IPS-NIHi11 (cell line): ENCODE results near the gene CAV1.

Experiments used
- DNase-seq: peaks from one replicate; pipeline ENCODE4 v3.0.0; 2012; ENCODE audit warnings: mixed read lengths, low spot score

Gene CAV1

DNA sequence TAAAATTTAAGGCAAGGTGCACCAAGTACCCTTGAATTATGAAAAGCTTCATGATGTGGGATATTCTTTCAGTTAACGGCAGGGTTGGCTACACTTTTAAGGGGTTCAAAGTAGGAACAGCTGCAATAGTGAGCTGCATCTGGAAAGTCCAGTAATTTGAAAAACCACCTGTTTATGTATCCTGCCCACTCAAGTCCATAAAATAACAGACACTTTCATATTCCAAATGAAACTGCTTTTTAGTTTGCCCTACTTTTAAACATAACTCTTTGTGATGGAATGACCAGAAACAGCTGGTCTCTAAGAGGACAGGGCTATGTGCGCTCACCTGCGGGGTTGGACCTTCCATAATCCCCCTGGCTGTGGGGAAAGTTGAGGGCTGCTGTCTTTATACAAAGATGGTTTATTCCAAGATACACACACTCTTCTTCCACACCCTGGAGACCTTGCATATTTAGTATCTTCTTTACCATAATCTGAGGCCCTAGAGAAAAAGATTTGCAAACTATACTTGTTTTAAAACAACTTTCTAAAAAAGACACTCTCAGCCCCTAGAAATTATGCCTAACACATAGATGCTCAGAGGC is 7.4 kb downstream of the CAV1 start:
- DNase-seq, result no peak

DNA sequence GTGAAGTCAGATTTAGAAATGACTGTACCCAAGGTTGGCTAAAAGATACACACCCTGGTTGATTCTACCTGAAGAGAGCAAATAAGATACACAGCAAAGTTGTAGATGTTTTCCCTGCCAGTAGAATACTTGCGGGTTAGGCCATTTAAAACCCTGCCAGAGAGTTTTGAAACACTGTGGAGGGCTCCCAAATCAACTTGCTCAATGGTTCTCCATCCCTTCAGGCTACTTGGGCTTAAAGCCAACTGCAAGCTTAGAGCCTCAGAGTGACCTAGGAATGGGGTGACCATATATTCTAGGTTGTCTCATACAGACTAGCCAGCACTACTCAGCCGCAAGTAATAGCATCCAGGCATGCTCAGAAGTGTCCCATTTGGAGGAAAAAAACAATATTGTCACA is 10.0 kb downstream of the CAV1 start:
- DNase-seq, result no peak

DNA sequence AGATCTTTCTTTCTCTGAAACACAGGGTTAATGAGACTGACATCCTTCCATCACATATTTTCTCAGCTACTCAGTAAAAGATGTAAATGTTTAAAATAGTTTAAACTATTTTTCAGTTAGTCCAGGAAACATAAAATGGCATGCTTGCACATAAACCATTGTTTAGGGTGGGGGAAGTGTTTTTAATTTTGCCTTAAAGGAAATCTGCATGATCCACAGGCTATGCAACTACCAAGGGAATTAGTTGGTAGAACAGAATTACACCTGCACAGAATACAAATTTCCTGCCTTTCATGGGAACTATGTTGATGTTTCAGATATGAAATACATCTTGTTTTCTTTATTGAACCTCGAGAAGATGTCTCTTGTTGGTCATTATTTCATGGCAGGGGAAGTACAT is 10.6 kb downstream of the CAV1 start:
- DNase-seq, result no peak

DNA sequence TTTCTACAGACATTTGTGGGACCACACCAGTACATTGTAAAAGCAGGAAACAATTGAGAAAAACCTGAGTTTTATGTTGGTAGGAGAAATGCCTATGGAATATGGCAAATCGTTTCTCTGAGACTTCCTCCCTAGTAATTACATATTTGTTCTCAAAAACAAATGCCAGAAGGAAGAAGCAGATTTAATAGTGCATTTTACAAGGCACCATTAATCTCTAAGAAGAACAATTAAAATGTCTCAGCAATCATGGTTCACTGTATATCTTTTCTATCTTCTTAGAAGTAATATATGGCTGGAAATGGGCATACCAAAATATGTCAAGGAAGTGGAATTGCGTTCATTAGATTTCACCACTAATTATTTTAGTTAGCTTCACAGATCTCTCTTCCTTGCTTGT is 13.3 kb downstream of the CAV1 start:
- no peak for DNase-seq

DNA sequence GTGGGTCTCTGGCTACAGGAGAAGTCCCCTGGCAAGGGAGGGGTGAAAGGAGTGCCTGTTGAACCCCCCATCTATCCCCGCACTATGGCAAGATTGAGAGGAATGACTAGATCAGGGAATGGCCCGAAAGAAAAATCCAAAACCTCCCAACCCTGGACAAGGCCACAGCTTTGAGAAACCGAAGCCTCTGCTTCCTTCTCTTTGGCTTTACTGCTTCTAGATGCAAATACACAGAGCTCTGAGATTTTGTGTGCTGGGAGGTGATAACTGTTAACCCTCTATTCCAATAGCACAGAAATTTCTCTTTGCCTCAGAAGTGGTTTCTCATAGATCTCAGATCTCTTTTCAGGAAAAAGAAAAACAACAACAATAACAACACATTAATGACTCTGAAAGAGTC is 15.0 kb downstream of the CAV1 start:
- DNase-seq, result no peak

DNA sequence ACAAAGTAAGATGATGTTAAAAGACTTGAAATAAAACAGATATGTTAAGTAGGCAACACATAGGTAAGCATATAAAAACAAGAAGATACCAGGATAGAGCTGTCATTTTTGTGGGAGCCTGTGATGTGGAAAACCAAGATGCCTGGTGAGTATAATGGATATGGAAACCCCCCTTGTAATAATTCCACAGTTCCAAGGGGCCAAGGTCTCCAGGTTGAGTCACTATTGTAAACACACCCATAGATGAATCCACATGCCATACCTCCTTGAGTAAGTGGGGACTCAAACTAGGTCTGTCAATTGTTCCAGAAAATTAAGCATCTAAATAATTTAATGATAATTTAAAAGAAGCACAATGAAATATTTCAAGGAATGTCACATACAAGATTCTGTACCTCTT is 15.9 kb downstream of the CAV1 start:
- no peak for DNase-seq

DNA sequence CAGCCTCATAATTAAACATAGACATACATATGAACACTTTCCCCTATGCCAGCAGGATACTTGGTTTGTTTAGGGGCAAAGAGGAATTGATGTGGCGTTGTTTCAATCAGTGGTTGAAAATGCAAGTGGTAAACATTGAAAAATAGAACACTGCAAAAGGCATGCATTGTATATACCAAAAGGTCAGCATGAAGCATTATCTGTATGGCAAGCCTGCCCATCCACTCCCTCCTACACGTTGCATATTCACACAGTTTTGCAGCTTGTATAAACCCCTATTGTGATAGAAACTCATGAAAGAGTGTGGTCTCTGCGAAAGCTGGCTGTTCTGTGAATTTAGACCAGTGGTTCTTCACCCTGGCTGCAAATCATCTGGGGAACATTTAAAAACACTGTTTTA is 17.1 kb downstream of the CAV1 start:
- DNase-seq, result no peak

DNA sequence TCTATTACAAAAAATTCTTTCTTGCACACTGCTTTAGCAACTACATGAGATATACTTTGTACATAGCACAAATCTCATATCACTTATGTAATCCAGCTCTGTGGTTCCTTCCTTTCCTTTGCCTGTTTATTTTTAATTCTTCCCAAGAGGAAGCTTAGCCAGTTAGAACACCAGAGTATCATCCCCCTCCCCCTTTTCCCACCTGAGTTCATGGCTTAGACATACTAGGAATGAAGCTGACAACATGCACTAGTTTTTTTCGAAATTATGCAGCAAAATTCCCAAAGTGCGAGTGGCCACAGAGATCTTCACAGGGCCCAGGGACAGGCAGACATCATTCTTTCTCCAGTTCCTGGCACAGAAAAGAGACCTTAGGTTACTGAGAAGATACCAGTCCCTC is 17.8 kb downstream of the CAV1 start:
- no peak for DNase-seq

DNA sequence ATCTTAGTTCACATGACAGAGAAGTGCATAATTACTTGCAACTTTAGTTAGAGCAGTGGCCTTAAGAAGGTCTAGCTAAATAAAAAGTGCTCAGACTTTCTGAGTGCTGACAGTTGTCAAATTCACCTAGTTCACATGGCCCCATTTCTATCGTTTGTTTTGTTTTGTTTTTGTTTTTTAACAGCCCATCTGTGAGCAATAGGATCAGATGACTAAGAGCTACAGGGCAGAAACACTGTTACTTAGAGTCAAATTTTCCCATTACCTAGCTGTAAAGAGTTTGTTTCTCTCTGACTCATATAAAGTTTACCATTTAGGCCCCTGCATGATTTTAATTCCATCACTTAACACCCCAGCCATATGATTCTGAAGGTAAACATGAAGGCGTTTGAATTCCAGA is 18.8 kb downstream of the CAV1 start:
- no peak for DNase-seq

DNA sequence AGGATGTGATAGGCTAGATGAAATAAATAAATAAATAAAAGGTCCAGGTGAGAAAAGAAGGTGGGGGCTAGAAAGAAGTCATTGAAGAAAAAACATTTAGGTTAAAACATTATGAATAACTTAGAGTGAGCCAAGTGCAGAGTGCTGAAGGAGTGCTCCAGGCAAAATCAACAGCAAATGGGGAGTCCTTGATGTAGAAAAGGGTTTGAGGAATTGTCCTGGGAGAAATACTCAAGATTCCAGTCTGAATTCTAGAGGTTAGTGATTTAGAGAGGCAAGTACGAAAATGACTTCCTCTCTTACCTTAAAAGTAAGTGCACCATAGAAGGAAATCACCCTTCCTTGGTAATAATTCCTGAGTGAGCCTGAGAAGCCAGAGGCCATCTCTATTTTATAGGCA is 19.7 kb downstream of the CAV1 start:
- DNase-seq, result no peak

DNA sequence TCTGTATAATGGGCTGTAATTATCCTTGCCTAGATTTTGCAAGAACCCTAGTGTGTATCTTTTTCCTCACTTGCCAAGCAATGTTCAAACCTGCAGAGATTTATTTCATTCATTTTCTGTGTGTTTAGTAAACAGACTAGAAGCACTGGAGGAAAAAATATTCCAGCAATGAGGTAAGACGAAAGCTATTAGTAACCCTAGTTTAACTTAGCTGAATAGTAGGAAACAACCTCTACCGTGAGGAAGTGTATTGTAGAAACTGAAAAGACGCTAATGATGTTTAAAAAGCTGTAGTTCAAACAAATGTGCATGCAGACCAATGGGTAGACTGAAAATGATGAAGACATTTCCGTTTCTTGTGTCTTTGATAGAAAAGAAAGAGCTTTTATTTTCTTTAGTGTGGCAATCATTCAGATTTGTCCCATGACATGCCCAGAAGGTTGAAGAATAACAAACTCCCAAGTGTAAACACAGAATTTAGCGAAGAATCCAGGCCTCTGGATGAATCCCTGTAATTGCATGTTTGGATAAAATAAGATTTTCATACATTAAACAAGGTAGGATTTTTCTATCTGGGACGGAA is 20.7 kb downstream of the CAV1 start:
- no peak for DNase-seq

DNA sequence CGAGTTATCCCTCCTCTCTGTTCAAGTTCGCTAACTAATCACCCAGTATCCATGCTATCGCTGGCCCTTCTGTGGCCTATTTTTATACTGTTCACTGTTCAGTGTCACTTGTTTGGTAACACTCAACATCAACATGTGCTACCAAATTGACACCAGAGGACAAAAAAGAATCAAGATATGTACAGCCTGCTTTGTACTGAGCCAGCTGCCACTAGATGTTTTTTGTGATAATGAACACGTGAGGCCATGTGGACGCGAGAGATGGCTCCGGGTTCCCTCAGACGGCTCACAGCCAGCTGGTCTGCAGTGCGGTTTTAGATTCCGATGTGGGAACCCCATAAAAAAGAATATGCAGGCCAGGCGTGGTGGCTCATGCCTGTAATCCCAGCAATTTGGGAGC is 21.2 kb downstream of the CAV1 start:
- no peak for DNase-seq

DNA sequence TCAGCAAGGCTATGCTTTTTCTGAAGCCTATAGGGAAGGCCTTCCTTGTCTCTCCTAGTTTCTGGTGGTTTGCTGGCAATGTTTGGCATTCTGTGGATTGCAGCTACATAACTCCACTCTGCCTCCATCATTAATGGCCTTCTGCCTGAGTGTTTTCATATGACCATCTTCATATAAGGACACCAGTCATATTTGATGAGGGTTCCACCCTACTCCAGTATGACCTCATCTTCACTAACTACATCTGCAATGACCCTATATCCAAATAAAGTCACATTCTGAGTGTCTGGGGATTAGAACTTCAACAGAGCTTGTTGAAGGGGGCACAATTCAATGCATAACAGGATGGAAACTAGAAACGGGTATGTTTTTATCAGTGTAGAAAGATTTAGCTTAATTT is 22.1 kb downstream of the CAV1 start:
- no peak for DNase-seq

DNA sequence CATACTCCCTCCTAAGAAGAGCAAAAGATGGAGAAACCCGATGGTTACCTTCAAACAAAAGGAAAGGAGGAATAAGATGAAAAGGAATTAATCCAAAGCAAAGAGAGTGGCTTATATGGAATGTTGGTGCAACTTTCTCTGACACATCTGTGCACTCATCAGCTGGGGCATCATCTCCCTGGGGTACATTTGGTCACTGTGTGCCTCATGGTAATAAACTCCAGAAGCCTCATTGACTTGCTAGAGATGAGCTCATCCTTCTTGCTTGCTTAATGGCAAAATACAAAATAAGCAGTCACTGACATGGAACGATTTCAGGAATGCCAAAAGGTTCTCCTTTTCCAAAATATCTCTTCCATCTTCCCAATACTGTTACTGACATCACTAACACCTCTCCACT is 22.5 kb downstream of the CAV1 start:
- DNase-seq, result no peak

DNA sequence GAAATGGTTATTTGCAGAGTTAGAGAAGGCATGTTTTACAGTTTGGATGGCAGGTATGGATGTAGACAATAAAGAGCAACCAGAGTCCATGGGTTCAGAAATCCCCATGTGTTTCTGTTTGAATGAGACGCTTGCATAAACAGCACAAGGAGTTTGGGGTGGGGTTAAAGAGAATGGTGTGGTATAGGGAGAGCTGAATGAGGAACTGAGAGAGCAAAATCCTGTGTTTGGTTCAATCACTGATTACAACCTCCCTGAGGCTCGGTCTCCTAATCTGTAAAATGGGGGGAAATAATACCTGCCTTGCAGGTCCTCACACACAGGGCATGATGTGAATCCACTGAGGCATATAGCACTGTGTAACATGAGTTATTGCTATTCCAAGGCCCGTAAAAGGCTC is 23.7 kb downstream of the CAV1 start:
- DNase-seq, result no peak

DNA sequence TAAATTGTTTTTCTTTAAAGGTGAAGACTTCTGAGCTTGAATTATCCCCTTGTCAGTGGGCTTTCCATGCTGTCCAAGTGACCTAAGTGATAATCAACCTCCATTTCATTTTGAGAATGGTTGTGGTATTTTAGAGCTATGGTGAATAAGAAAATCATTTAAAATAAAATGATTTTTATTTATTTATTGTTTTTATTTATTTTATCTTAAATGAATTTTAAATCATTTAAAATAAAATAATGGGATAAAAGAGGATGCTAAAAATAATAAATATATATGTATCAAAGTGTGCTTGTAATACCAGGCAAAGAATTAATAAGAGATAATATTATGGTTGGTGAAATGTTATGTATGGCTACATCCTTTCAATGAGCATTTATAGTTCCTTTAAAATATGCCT is 24.5 kb downstream of the CAV1 start:
- DNase-seq, result no peak

DNA sequence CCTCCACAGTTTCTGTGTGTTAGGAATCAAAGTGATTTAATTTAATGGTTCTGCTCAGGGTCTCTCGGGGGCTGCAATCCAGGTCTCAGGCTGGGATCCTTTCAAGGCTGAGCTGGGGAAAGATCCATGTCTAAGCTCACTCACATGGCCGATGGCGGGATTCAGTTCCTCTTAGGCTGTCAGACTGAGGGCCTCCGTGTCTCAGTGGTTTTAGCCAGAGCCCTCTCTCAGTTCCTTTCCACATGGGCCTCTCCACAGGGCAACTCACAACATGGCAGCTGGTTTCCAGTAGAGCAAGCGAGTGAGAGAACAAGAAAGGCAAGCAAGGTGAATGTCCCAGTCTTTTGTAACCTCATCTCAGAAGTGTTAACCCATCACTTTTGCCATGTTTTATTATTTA is 26.9 kb downstream of the CAV1 start:
- DNase-seq, result no peak

DNA sequence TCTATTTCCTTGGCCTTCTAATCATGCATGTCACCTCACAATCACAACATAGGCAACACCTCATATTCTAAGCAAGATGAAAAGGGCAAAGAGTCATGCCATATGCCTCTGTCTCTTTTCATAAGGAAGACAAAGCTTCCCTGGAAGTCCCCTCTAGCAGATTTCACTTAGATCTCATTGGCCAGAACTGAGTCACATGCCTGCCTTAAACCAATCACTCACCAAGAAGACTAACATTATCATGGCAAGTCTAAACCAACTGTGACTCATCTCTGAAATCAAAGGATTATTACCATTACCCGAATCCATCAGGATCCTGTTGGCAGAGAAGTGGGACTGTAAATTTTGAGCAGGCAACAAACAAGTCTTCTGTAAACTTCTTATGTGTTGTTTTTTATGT is 27.8 kb downstream of the CAV1 start:
- DNase-seq, result no peak

DNA sequence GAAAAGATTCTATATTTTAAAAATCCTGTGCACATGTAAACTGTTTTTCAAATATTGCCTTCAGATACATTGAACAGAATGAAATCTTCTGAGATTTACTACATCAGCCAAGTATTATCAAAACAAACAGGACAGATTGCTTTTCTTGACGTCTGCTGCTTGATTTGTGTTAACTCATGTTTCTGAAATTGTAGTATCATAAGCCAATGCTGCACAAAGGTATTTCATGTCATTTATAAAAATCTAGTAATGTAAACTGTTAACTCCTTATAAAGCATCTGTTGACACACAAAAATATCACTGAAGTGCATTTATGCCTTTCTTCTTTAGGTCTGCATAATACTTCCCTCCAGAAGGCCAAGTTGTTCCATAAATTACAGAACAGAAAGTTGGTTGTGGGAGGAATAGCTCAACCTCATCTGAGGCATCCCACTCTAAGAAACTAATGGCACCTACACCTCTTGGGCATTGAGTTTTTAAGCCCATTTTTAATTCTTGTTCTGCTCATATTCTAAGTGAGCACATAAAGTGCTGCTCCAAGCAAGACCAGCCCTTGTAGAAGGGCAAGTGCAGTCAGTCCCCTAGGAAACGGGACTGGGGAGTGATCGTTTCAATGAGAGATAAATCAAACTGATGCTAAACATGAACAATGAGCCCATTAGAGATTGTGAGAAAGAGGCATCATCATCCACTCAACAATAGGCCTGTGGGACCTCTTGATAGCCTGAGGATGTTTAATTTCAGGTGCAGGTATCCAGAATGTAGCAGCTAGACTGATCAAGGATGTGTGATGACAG is 28.5 kb downstream of the CAV1 start:
- DNase-seq, result no peak

DNA sequence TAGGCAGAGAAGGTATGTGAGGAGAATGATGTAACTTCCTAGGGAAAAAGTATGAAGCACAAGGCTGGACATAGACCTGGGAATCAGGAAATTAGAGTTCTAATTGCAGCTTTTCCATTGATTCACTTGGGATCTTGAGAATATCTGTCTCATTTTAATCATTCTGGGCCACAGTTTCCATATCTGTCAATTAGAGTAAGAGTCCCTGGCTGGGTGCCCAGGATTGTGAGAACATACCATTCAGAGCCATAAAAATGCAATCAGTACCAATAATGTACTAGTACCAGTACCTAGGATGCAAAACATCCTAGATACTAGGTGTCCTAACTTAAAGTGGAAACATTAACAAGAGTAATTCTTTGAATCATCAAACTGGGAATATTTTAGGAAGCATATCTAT is 29.6 kb downstream of the CAV1 start:
- no peak for DNase-seq

DNA sequence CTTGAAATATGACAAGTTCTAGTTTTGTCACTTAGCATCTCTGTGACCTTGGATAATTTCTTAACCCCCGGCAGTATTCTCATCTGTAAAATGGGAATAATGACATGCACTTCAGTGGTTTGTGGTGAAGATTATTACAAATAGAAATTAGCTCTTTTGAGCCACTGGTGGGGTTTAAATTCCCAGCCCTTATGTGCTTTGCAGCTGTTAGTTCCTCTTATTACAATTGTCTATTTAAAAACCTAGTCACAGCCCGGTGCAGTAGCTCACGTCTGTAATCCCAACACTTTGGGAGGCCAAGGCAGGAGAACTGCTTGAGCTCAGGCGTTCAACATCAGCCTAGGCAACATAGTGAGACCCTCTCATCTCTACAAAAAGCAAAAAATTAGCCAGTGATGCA is 30.1 kb downstream of the CAV1 start:
- DNase-seq, result no peak

DNA sequence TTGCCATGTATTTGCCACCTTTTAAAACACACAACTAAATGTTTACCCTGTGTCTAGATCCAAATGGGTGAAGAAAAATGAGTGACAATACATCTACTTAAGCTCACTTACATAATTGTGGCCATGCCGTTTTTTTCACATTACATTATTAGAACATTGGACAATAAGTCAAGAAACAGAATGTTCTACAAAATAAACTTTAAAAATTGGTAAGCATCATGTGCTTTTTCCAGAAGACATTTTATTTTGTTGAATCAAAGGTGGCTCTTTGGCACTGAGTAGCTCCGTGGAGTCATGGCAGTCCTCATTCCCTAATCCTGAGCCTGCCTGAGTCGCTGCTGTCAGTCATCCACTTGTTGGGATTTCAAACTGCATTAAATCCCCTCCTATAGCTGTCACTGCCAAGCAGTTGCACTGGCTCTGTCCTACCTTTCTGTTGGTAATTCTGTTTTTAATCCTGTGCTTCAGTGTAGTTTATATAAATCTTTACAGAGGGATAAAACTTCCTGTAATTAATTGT is 32.3 kb downstream of the CAV1 start:
- no peak for DNase-seq

DNA sequence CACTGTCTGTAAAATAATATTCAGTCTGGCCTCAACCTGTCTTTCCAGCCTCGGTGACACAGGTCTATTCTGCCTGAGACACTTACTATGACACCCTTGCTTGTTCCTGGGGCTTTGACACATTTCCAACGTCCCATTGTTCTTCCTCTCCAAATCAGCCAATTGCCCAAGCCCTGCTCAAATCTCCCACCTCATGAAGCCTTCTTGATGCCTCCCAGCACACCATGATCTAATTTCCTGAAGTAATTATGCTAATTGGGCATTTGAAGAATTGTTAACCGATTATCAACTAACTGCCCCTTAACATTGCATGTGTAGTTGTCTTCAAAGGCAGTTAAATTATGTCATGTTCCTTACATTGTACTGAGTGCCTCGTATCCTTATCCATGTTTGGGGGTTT is 33.1 kb downstream of the CAV1 start:
- no peak for DNase-seq
